Adrenal gland (tissue), 5 donors: ENCODE measurements around the gene MKLN1.

Experiments
- CTCF ChIP-seq, 6 experiments: fragments of 450-650 bp in 4 of 6; fragments of 200-600 bp in 2 of 6; sonication (generic) in 1 of 6; IDR thresholded peaks; 1 replicate in 5 of 6; 2 replicates in 1 of 6; pipeline versions ENCODE4 v1.5.1 to v1.8.0; 2016 to 2021; ENCODE audit warnings: antibody characterized with exemption in 6 of 6, mild to moderate bottlenecking in 2 of 6, moderate library complexity in 1 of 6
- POLR2A ChIP-seq, 2 donors: fragments of 450-650 bp; IDR thresholded peaks; one replicate each; pipeline ENCODE4 v1.6.1; 2017; ENCODE audit warnings: antibody characterized with exemption in 2 of 2, mild to moderate bottlenecking in 2 of 2, moderate library complexity in 1 of 2
- donor health status: DM: no; HTN: no; CAD: no.

GRCh38 chr7:131331806-131332205 is 4.1 kb downstream of the MKLN1 start:
- TF ChIP-seq CTCF (IDR thresholded peaks at IDR 0.05) (no peak), POLR2A (IDR thresholded peaks at IDR 0.05) (no peak)
